ENCODE results near the gene SHANK1. TPM values are rescaled to one million over a fixed set of nuclear protein-coding genes. Genes with fewer than 3 reads are reported as not detected.

Gene SHANK1
- total RNA-seq, 2 donors from 2014 or later: 0.28 to 1.6 TPM

DNA sequence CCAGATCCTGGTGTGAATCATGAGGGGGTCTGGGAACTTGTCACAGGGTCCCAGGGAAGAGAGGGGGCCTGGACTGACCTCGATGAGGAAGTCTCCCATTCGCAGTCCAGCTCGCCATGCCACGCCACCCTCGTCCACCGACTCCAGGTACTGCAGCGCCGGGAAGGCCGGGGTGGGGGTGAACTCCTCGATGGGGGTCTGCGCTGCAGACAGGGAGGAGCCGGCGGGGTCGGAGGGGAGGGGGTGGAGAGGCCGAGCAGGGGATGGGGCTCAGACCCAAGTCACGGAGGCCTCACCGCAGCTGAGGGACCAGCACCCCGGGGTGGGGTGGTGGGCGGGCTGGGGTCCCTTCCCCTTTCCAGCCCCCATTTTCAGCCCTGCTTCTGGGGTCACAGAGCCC, 30.8 kb downstream of the SHANK1 start:
- H3K4me3 ChIP-seq: no peak overlapping the region
- no peaks in the 10 kb centered on the region for H3K9me3 ChIP-seq
- no peaks in the 10 kb centered on the region for H3K36me3 ChIP-seq
- no peak for ATAC-seq (ENCODE audit: insufficient number of reproducible peaks, low FRiP score, low read depth)
- no peak for DNase-seq (ENCODE audit: low spot score)
- no peaks in the 10 kb centered on the region for H3K27me3 ChIP-seq (replicated peaks; ENCODE audit: insufficient read depth)
- TF ChIP-seq CTCF (IDR thresholded peaks at IDR 0.05): no peak
- no peak overlapping the region for H3K27ac ChIP-seq
- H3K4me1 ChIP-seq (ENCODE audit: control insufficient read depth in 1 of 2, low read depth in 2 of 2): no peaks in the 10 kb centered on the region

DNA sequence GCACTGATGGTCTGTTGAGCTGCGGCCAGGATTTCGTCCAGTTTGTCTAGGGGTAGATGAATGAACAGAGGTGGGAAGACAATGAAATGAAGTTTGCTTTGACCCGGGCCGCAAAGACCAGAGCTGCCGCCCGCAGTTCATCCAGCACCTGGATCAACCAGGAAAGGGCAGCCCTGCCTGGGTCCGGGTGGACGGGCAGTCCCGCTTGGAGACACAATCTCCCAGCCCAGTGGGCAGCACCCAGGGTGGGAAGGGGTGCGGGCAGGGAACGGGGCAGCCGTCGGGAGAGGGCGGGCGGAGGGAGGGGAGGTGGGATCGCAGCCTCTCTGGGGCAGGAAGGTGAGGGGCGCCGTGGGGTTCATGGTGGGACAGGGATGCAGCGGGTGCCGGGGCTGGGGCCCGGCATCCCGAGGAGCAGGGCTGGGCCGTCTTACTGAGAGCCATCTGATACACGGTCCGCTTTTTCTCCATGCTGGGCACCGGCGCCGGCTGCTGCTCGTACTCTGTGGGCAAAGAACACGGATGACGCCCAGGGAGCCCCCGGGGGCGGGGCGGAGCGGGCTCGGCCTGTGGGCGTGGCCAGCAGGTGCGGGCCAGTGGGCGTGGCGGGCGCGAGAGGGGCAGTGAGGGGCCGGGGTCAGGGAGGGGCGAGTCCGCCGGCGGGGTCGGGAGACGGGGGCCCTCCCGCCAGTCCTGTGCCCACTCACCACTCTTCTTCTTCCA, 33.1 kb downstream of the SHANK1 start:
- no peak for TF ChIP-seq CTCF (IDR thresholded peaks at IDR 0.05)
- H3K36me3 ChIP-seq: no peaks in the 10 kb centered on the region
- no peak overlapping the region for H3K4me3 ChIP-seq
- H3K27me3 ChIP-seq (replicated peaks; ENCODE audit: insufficient read depth): no peaks in the 10 kb centered on the region
- H3K9me3 ChIP-seq: no peaks in the 10 kb centered on the region
- no peak for ATAC-seq (ENCODE audit: insufficient number of reproducible peaks, low FRiP score, low read depth)
- no peaks in the 10 kb centered on the region for H3K4me1 ChIP-seq (ENCODE audit: control insufficient read depth in 1 of 2, low read depth in 2 of 2)
- no peak overlapping the region for H3K27ac ChIP-seq
- DNase-seq (ENCODE audit: low spot score): no peak

GRCh38 chr19:50679177-50680125, 40.2 kb downstream of the SHANK1 start:
- Histone ChIP-seq H3K4me1 (ENCODE audit: control insufficient read depth in 1 of 2, low read depth in 2 of 2) (no peaks in the 10 kb centered on the region), H3K27me3 (replicated peaks; ENCODE audit: insufficient read depth) (no peaks in the 10 kb centered on the region), H3K27ac (no peak overlapping the region), H3K4me3 (no peak overlapping the region), H3K36me3 (no peaks in the 10 kb centered on the region), H3K9me3 (no peaks in the 10 kb centered on the region)
- TF ChIP-seq CTCF (IDR thresholded peaks at IDR 0.05): no peak
- ATAC-seq (ENCODE audit: insufficient number of reproducible peaks, low FRiP score, low read depth) (no peak), DNase-seq (ENCODE audit: low spot score) (no peak)

DNA sequence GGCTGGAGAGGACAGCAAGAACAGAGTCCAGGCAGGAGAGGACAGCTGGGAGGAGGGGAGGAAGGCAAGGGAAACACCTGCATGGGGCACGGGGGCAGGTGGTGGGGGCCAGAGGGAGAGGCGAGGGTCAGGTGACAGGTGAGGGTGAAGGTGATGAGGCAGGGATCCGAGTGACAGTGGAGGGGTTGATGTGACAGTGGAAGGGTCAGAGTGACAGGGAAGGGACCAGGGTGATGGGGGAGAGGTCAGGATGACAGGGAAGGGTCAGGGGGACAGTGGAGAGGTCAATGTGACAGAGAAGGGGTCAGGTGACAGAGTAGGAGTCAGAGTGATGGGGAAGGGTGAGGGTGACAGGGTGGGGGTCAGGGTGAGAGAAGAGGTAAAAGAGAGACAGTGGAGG, 41.3 kb downstream of the SHANK1 start:
- H3K27ac ChIP-seq: no peak overlapping the region
- H3K36me3 ChIP-seq: no peaks in the 10 kb centered on the region
- no peak overlapping the region for H3K4me3 ChIP-seq
- ATAC-seq (ENCODE audit: insufficient number of reproducible peaks, low FRiP score, low read depth) (no peak), DNase-seq (ENCODE audit: low spot score) (no peak)
- no peaks in the 10 kb centered on the region for H3K27me3 ChIP-seq (replicated peaks; ENCODE audit: insufficient read depth)
- no peaks in the 10 kb centered on the region for H3K9me3 ChIP-seq
- H3K4me1 ChIP-seq (ENCODE audit: control insufficient read depth in 1 of 2, low read depth in 2 of 2): no peaks in the 10 kb centered on the region
- no peak for TF ChIP-seq CTCF (IDR thresholded peaks at IDR 0.05)

GRCh38 chr19:50677636-50678035, 42.0 kb downstream of the SHANK1 start:
- Histone ChIP-seq H3K9me3 (no peaks in the 10 kb centered on the region), H3K4me3 (no peak overlapping the region), H3K27ac (no peak overlapping the region), H3K36me3 (no peaks in the 10 kb centered on the region), H3K27me3 (replicated peaks; ENCODE audit: insufficient read depth) (no peaks in the 10 kb centered on the region), H3K4me1 (ENCODE audit: control insufficient read depth in 1 of 2, low read depth in 2 of 2) (no peaks in the 10 kb centered on the region)
- no peak for TF ChIP-seq CTCF (IDR thresholded peaks at IDR 0.05)
- ATAC-seq (ENCODE audit: insufficient number of reproducible peaks, low FRiP score, low read depth): no peak
- DNase-seq (ENCODE audit: low spot score): no peak
